Left ventricle myocardium inferior (tissue), 1 donor: ENCODE results near the gene MYO10. TPM values are rescaled to one million over a fixed set of nuclear protein-coding genes. Genes with fewer than 3 reads are reported as not detected.

Experiments
- DNase-seq: peaks from one replicate; pipeline ENCODE4 v3.0.0-alpha.2; 2020
- H3K27ac ChIP-seq: fragments of 200-600 bp; replicated peaks from 2 replicates; pipeline ENCODE4 v1.8.0; 2021
- H3K27me3 ChIP-seq: fragments of 200-600 bp; 2 replicates; pipeline ENCODE4 v1.8.0; 2021; ENCODE audit warnings: low read depth
- H3K36me3 ChIP-seq: fragments of 200-600 bp; 2 replicates; pipeline ENCODE4 v1.8.0; 2021
- H3K4me1 ChIP-seq: fragments of 200-600 bp; 2 replicates; pipeline ENCODE4 v1.8.0; 2021
- H3K4me3 ChIP-seq: fragments of 200-600 bp; 2 replicates; pipeline ENCODE4 v1.8.0; 2021; ENCODE audit warnings: mild to moderate bottlenecking, moderate library complexity
- H3K9me3 ChIP-seq: fragments of 200-600 bp; replicated peaks from 2 replicates; pipeline ENCODE4 v1.8.0; 2021
- intact Hi-C: fragments of 100-400 bp; cut with micrococcal nuclease; formaldehyde crosslinking; loops from one replicate; pipeline ENCODE4 v1.11.0; 2022
- total RNA-seq: library from RNA; stranded (reverse); fragmentation: NEBNext Ultra II Directional; extraction: Animal tissue kit (Norgen Biotek cat#: 25700); gene quantifications from one replicate; pipeline ENCODE4 v1.2.1, GENCODE V29; 2021
- TF ChIP-seq, protein P1 (sequence below): fragments of 200-600 bp; IDR thresholded peaks from 2 replicates; pipeline ENCODE4 v1.8.0; 2021; ENCODE audit warnings: antibody characterized with exemption, mild to moderate bottlenecking, borderline replicate concordance
- donor health status: DM: no; HTN: yes; CAD: no; lungs with severe emphysema.

Gene MYO10
- total RNA-seq, 1 donor from 2014 or later: 5.0 TPM

DNA sequence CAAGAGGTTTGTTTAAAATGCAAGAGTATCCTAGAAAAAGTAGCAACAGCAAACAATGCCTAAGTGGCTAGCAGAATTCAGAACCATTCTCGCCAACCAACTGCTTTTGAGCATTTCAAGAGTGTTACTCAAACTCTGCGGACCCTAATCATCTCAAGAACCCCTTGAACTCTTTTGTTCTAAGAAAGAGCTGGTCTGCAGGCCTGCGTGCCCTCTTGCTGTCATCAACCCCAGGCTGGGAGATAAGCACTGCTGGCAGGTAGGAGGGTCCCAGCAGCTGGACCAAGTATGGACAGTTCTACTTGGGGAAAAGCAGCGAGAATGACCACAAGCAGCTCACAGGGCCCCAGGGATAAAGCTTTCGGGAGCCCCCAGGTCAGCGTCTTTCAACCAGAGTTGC, 38.3 kb downstream of the MYO10 start:
- Histone ChIP-seq H3K4me3 (no peak overlapping the region), H3K36me3 (no peaks in the 10 kb centered on the region), H3K27ac (no peak overlapping the region), H3K9me3 (no peaks in the 10 kb centered on the region), H3K27me3 (peaks cover 18% of the 10 kb centered on the region), H3K4me1 (peaks cover 35% of the 10 kb centered on the region)
- TF ChIP-seq, protein P1, sequence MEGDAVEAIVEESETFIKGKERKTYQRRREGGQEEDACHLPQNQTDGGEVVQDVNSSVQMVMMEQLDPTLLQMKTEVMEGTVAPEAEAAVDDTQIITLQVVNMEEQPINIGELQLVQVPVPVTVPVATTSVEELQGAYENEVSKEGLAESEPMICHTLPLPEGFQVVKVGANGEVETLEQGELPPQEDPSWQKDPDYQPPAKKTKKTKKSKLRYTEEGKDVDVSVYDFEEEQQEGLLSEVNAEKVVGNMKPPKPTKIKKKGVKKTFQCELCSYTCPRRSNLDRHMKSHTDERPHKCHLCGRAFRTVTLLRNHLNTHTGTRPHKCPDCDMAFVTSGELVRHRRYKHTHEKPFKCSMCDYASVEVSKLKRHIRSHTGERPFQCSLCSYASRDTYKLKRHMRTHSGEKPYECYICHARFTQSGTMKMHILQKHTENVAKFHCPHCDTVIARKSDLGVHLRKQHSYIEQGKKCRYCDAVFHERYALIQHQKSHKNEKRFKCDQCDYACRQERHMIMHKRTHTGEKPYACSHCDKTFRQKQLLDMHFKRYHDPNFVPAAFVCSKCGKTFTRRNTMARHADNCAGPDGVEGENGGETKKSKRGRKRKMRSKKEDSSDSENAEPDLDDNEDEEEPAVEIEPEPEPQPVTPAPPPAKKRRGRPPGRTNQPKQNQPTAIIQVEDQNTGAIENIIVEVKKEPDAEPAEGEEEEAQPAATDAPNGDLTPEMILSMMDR: no peak
- intact Hi-C loops: no loop called here
- no peak for DNase-seq

DNA sequence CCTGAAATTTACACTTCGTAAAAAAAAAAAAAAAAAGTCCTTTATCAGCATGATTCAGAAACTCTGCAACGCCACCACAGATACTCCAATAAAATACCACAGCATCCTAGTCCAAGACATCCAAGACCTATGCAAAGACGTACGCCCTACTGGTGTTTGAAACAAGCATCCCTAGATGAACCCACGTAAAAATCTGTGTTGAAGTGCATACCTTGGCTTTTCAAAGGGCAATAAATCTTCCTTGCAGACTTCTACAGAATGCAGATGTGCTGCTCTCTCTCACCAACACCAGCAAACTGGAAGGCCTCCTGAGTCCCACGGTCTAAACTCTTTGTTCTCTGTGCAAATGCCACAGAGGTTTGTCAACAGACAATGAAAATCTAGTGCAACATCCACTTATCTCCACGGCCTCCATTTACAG, 38.8 kb downstream of the MYO10 start:
- peaks cover 18% of the 10 kb centered on the region for H3K27me3 ChIP-seq
- H3K4me1 ChIP-seq: peaks cover 35% of the 10 kb centered on the region
- intact Hi-C loops: no loop called here
- no peaks in the 10 kb centered on the region for H3K9me3 ChIP-seq
- no peak overlapping the region for H3K4me3 ChIP-seq
- H3K27ac ChIP-seq: no peak overlapping the region
- no peak for DNase-seq
- H3K36me3 ChIP-seq: no peaks in the 10 kb centered on the region
- TF ChIP-seq, protein P1: no peak

DNA sequence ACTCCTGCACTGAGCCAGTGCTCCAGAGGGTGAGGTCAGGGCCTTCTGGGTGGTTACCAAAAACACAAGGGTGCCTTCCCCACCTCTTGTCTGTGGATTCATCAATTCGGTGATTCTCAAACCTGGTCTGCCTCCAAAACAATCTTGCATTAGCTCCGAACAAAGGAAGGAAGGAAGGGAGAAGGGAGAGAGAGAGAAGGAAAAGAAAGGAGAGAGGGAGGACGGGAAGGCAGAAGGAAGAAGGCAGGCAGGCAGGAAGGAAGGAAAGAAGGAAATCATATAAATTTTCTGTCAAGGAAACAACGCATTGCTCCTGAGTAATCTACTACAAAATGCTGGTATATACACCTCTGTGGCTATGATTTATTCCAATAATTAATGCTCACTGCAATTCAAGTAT, 39.3 kb downstream of the MYO10 start:
- Histone ChIP-seq H3K4me3 (no peak overlapping the region), H3K9me3 (no peaks in the 10 kb centered on the region), H3K4me1 (peaks cover 35% of the 10 kb centered on the region), H3K27me3 (peaks cover 18% of the 10 kb centered on the region), H3K27ac (no peak overlapping the region), H3K36me3 (no peaks in the 10 kb centered on the region)
- DNase-seq: no peak
- TF ChIP-seq, protein P1: no peak
- intact Hi-C loops: no loop called here

DNA sequence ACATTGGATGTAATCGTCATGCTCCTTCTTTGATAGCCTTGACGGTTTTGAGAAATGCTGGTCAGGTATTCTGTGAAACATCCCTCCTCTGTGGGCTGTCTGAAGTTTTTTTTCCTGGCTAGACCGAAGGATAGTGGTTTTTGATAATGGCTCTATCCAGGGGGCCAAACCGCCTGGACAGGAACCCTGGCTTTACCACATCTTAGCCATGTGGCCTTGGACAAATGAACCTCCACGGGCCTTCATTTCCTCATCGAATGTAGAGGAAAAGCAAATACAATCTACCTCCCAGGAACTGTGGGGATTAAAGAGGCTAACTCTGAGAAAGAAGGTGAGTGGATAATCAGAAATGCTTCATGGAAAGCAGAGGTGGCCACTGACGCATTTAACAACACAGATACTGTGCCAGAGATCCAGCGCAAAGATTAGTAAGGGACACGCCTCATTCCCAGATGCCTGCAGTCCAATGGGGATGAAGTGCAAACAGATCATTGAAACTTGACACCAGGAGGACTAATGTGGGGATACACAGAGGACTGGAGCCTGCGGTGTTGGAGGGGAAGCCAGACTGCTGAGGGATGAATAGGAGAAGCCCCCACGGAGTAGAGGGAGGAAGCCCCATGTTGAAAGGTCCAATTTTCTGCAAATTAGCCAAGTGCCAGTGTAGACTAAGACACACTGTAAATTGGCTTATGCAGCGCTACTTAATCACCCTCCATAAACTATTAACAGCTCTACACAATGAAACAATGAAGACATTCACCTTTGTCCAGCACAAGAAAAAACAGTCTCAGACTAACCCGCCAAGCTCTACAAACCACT, 41.6 kb downstream of the MYO10 start:
- intact Hi-C loops: no loop called here
- TF ChIP-seq, protein P1: no peak
- Histone ChIP-seq H3K27me3 (peaks cover 18% of the 10 kb centered on the region), H3K4me1 (peaks cover 42% of the 10 kb centered on the region), H3K9me3 (no peaks in the 10 kb centered on the region), H3K4me3 (no peak overlapping the region), H3K36me3 (no peaks in the 10 kb centered on the region), H3K27ac (no peak overlapping the region)
- no peak for DNase-seq

DNA sequence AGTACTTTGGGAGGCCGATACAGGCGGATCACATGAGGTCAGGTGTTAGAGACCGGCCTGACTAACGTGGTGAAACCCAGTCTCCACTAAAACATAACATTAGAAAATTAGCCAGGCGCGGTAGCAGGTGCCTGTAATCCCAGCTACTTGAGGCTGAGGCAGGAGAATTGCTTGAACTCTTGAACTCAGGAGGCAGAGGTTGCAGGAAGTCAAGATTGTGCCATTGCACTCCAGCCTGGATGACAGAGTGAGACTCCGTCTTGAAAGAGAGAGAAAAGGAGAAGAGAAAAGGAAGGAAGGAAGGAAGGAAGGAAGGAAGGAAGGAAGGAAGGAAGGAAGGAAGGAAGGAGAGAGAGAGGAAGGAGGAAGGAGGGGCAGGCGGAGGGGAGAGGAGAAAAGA, 45.1 kb downstream of the MYO10 start:
- intact Hi-C loops: no loop called here
- TF ChIP-seq, protein P1: no peak

More for the DNA sequence above, 45.1 kb downstream of the MYO10 start:
- no peak overlapping the region for H3K4me3 ChIP-seq
- H3K4me1 ChIP-seq: peaks cover 37% of the 10 kb centered on the region
- no peaks in the 10 kb centered on the region for H3K36me3 ChIP-seq
- no peak overlapping the region for H3K27ac ChIP-seq
- peaks cover 18% of the 10 kb centered on the region for H3K27me3 ChIP-seq
- no peak for DNase-seq
- no peaks in the 10 kb centered on the region for H3K9me3 ChIP-seq
